DOHH2 (cell line): Measurements from ENCODE around the gene PMM2.

Experiments used
- H3F3A ChIP-seq: fragments of 200-600 bp; sonication (generic), shearing (Covaris generic); 2 replicates; pipeline ENCODE4 v1.6.0; 2016; ENCODE audit warnings: antibody characterized with exemption, mild to moderate bottlenecking; ENCODE audit not compliant: control insufficient read depth, insufficient read depth
- H3K27ac ChIP-seq: fragments of 200-600 bp; sonication (generic); 2 replicates; pipeline ENCODE4 v1.5.1; 2014; ENCODE audit warnings: low read depth, mild to moderate bottlenecking, low read length, moderate library complexity
- H3K27me3 ChIP-seq: fragments of 200-600 bp; sonication (generic); 2 replicates; pipeline ENCODE4 v1.6.1; 2014; ENCODE audit warnings: mild to moderate bottlenecking, low read length, mixed read lengths; ENCODE audit not compliant: control insufficient read depth
- H3K36me3 ChIP-seq: fragments of 200-600 bp; sonication (generic); 2 replicates; pipeline ENCODE4 v1.6.1; 2014; ENCODE audit warnings: mild to moderate bottlenecking, low read length, moderate library complexity, mixed read lengths; ENCODE audit not compliant: control insufficient read depth
- H3K4me1 ChIP-seq: fragments of 200-600 bp; sonication (generic); 2 replicates; pipeline ENCODE4 v1.6.1; 2014; ENCODE audit warnings: mild to moderate bottlenecking, low read length, mixed read lengths; ENCODE audit not compliant: control insufficient read depth
- H3K4me2 ChIP-seq: fragments of 200-600 bp; sonication (generic); 2 replicates; pipeline ENCODE4 v1.6.0; 2014; ENCODE audit warnings: mild to moderate bottlenecking, low read length, moderate library complexity
- H3K4me3 ChIP-seq: fragments of 200-600 bp; sonication (generic); 2 replicates; pipeline ENCODE4 v1.5.1; 2014; ENCODE audit warnings: mild to moderate bottlenecking, low read length, mixed read lengths
- H3K79me2 ChIP-seq: fragments of 200-600 bp; sonication (generic); 2 replicates; pipeline ENCODE4 v1.6.1; 2014; ENCODE audit warnings: mild to moderate bottlenecking, low read length, mixed read lengths; ENCODE audit not compliant: control insufficient read depth
- H3K9me2 ChIP-seq: fragments of 200-600 bp; sonication (generic); replicated peaks from 2 replicates; pipeline ENCODE4 v1.6.1; 2014; ENCODE audit warnings: mild to moderate bottlenecking, low read length, mixed read lengths; ENCODE audit not compliant: control insufficient read depth
- H3K9me3 ChIP-seq: fragments of 200-600 bp; sonication (generic); 2 replicates; pipeline ENCODE4 v1.6.1; 2014; ENCODE audit warnings: antibody characterized with exemption, low read length, mixed read lengths; ENCODE audit not compliant: control insufficient read depth, insufficient read depth
- H4K20me1 ChIP-seq: fragments of 200-600 bp; sonication (generic); 2 replicates; pipeline ENCODE4 v1.6.0; 2014; ENCODE audit warnings: low read depth, mild to moderate bottlenecking, antibody characterized with exemption, low read length, moderate library complexity; ENCODE audit not compliant: control insufficient read depth, insufficient read depth
- CTCF ChIP-seq: fragments of 200-600 bp; sonication (generic); IDR thresholded peaks from one replicate; pipeline ENCODE4 v1.5.1; 2014; ENCODE audit warnings: antibody characterized with exemption, mild to moderate bottlenecking, low read depth, low read length; ENCODE audit not compliant: poor library complexity, severe bottlenecking
- EZH2phosphoT487 ChIP-seq: fragments of 200-600 bp; sonication (generic); IDR thresholded peaks from 2 replicates; pipeline ENCODE4 v1.6.1; 2017; ENCODE audit warnings: borderline replicate concordance, mild to moderate bottlenecking, antibody characterized with exemption, low read length, moderate library complexity, mixed read lengths

The PMM2 gene

GRCh38 chr16:8885674-8886592 lies 88.3 kb downstream of the PMM2 start:
- Histone ChIP-seq H4K20me1 (0 out of 2 replicates have a peak, but pooled peaks cover 6% of the 10 kb centered on the region), H3K27ac (no peak overlapping the region), H3K4me1 (peaks cover 36% of the 10 kb centered on the region), H3K27me3 (peaks cover 3% of the 10 kb centered on the region; the same call in 1 of the 2 replicates), H3K4me2 (no peak overlapping the region), H3K9me2 (no peaks in the 10 kb centered on the region), H3K79me2 (no peaks in the 10 kb centered on the region), H3K9me3 (no peaks in the 10 kb centered on the region), H3K4me3 (no peak overlapping the region), H3K36me3 (peaks cover 21% of the 10 kb centered on the region), H3F3A (no peaks in the 10 kb centered on the region)
- TF ChIP-seq EZH2phosphoT487, result no peak
- peak; percentile 19 for TF ChIP-seq CTCF

- no peak overlapping the region for H3K27ac ChIP-seq
- H3K9me3 ChIP-seq, result no peaks in the 10 kb centered on the region
- no peak for TF ChIP-seq CTCF
- no peak for TF ChIP-seq EZH2phosphoT487
- peaks cover 30% of the 10 kb centered on the region for H3K36me3 ChIP-seq
- no peaks in the 10 kb centered on the region for H3F3A ChIP-seq
- no peak overlapping the region for H3K4me2 ChIP-seq
- H3K9me2 ChIP-seq, result no peaks in the 10 kb centered on the region
- H3K4me3 ChIP-seq, result no peak overlapping the region
- H3K79me2 ChIP-seq, result no peaks in the 10 kb centered on the region
- peaks cover 36% of the 10 kb centered on the region for H3K4me1 ChIP-seq
- H4K20me1 ChIP-seq, result 0 out of 2 replicates have a peak, but pooled peaks cover 6% of the 10 kb centered on the region
- H3K27me3 ChIP-seq, result peaks cover 3% of the 10 kb centered on the region; the same call in 1 of the 2 replicates
Measured at GRCh38 chr16:8886593-8887430, 89.2 kb downstream of the PMM2 start.

GRCh38 chr16:8887431-8887765 lies 89.8 kb downstream of the PMM2 start:
- peaks cover 40% of the 10 kb centered on the region for H3K4me1 ChIP-seq
- H4K20me1 ChIP-seq, result 0 out of 2 replicates have a peak, but pooled peaks cover 6% of the 10 kb centered on the region
- no peak overlapping the region for H3K27ac ChIP-seq
- no peak overlapping the region for H3K4me3 ChIP-seq
- no peaks in the 10 kb centered on the region for H3K9me3 ChIP-seq
- H3K27me3 ChIP-seq, result peaks cover 3% of the 10 kb centered on the region; the same call in 1 of the 2 replicates
- H3K4me2 ChIP-seq, result no peak overlapping the region
- H3K36me3 ChIP-seq, result peaks cover 36% of the 10 kb centered on the region
- no peaks in the 10 kb centered on the region for H3F3A ChIP-seq
- no peaks in the 10 kb centered on the region for H3K9me2 ChIP-seq
- H3K79me2 ChIP-seq, result no peaks in the 10 kb centered on the region
- TF ChIP-seq CTCF, result no peak
- TF ChIP-seq EZH2phosphoT487, result no peak
